CMK (cell line): Measurements from ENCODE around the gene TRAK1.

ENCODE experiments used
- DNase-seq: peaks from one replicate; pipeline ENCODE4 v3.0.0-alpha.2; 2010; ENCODE audit warnings: low read depth

The TRAK1 gene

DNA sequence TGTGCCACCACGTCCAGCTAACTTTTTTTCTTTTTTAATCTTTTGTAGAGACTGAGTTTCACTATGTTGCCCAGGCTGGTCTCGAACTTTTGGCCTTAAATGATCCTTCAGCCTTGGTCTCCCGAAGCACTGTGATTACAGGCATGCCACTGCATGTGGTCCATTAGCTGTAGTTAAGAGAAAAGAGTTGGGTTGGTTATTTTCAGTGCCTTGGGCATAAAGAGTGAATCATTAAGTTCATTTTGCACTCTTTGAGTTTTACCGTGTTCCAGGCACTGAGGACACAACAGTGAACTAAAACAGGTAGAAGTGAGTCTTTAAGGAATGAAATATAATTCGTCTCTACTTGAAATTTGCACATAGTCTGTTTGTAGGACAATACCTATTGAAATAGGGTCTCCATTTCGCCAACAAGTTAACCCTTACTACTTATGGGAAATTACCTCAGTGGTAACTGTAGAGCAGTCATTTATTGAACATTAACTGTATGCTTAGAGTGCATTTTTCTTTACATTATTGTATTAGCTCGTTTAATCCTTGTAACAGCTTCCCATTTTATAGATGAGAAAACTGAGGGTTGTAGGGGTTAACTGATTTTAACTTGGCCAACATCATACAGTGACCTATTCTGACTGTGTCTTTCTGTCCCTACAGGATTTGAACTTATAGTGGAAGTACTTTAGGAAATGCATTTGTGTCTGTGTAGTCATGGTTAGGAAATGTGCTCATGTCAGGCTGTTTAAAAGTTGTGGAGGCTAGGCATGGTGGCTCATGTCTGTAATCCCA lies 22.7 kb upstream of the TRAK1 start:
- DNase-seq, result no peak

GRCh38 chr3:42070089-42070488 lies 21.1 kb upstream of the TRAK1 start:
- no peak for DNase-seq

GRCh38 chr3:42070524-42070923 lies 20.6 kb upstream of the TRAK1 start:
- no peak for DNase-seq

DNA sequence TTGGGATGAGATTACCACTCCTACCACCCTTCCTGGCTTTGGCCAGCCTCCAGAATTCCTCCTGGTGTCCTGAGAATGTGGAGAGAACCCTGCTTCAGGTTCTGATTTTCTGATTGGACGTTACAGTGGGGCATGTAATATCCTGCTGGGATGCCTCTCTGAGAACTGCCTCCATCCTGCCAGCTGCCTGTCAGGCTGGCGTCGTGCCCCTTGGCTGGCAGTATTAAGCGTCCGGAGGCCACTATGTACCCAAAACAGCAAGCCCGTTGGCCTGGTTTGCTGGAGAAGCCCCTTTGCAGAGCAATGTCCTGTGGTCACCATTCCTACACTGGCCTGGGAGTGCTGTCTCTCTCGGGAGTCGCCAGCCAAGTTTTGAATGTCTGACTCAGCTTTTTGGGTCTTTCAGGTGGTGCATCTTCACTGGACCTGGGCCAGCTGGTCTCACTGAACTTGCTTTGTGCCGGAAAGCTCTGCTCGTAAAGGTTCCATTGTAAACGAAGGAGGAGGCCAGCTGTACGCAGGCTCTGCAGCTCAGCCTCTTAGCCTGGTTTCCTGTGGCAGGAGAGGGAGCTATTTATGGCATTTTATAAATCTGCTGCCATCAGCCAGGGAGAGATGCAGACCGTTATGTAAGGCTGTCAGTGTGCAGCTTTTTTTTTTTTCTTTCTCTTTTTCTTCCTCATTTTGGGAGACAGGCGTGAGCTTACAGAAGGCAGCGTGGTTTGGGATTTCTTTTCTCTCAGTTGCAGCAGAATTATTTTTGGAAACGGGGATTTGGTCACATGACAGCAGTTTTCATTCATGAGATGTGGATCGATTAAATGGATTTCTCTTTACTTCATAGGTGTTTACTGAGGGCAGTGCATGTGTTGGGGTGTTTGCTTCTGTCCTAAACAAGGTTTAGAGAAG lies 19.0 kb upstream of the TRAK1 start:
- no peak for DNase-seq

DNA sequence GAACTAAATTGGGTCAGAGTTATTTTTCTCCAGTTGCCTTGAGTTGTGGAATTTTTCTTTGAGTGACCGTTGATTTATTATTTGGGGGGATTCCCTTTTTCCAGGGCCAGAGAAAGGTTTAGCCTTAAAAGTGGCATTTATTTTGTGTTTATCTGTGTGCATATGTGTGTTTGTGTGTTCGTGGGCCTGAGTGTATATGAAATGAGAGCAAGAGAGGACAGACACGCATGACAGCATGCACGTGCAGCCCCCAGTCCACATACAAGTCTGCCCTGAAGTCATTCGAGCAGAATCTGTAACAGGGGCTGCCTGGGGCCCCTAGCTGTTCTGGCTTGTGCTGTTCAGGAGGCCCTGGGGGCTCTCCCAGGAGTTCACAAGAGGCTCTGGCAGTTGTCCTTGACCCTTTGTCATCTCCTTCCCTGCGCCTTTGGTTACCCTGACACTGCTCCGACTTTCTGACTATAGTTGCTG lies 18.3 kb upstream of the TRAK1 start:
- no peak for DNase-seq

DNA sequence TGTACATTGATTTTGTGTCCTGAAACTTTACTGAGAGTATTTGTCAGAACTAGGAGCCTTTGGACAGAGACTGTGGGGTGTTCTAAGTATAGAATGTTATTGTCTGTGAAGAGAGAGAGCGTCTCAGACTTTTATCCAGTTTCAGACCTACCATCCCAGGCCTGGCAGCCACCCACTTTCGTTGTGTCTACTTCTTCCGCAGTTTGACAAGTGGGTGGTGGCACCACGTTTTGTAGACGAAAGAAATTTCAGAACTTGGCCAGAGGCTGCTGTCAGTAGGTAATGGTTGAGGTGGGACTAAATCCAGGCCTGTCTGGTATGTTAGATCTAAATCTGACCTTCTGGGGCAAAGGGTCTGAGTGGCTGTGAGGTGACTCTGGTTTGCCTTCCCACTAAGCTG lies 13.4 kb upstream of the TRAK1 start:
- DNase-seq, result no peak

DNA sequence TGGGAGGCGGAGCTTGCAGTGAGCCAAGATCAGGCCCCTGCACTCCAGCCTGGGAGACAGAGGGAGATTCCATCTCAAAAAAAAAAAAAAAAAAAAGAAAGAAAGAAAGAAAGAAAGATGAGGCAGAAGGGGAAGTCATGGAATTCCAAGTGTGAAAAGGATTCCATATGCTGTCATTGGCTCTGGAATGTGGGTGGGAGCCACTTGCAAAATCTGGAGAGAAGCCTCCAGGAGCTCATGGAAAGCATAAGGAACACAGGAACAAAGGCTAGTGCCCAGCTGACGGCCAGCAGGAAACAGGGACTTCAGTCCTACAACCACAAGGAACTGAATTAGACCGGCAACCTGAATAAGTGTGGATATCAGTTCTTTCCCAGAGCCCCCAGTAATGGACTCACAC lies 12.5 kb upstream of the TRAK1 start:
- DNase-seq, result no peak

DNA sequence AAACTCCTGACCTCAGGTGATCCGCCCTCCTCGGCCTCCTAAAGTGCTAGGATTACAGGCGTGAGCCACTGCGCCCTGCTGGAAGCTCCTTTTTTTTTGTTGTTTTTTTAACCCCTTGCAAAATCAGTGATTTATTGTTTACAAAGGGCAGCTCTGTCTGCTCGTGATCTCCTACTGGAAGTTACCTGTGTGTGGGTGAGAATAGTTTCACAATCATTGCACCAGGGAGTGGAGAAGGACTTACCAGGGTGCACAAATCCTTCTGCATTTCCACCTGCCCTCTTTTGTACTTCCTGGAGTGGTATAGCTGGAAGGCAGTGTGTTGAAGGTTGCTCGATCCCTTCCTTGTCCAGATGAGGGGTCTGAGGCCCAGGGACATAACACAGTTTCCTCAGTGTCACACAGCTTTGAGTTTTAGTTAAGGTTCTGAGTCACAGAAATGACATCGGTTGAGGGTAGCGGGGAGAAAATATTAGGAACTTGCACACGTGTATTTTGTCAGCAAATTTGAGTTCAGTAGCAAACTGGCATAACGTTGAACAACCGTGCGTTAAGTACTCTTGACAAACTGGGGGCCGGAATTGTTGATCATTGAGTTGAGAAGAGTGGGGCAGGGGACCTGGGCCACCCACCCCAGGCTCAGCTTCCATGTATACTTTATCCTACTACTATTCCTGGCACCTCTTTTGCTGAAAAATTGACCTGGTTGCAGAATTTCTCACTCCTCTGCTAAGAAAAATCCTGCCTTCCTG lies 11.3 kb upstream of the TRAK1 start:
- DNase-seq, result no peak

DNA sequence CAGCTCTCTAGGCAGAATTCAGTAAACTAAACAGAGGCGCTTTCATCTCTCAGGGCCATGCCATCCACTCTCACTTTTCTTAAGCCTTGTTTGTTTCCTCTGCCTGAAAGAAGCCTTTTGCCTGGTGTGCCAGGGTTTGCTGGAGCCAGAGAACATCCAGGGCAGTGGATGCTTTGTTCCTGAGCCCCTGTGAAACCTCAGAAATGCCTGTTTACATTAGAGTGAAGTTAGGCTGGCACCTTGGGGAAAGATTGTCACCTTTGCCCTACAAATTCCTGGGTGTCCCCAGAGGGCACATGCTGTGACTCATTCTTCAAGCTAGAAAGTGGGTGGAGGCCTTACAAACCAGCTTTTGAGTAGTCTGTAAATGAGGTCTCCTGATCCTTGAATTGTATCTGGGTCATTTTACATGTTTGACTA lies 10.7 kb upstream of the TRAK1 start:
- DNase-seq, result no peak

GRCh38 chr3:42081838-42082473 lies 9.2 kb upstream of the TRAK1 start:
- DNase-seq, result no peak

DNA sequence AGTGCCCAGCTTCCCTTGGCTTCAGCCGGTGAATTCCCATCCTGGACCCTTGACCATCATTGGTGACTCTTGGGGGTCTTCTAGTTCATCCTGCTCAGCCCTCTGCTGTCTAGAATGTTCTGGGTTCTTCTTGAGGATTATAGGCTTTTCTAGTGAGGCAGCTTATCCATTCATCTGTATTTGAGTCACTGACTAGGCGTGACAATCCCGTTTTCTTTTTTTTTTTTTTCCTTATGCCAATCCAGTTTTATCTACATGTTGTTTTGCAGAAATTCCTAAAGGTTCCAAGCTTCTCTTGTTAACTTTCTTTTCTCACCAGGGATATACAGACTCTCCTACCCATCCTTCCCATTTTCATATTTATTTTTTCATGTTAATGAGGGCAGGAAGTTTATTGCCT lies 6.6 kb upstream of the TRAK1 start:
- DNase-seq, result no peak

GRCh38 chr3:42085641-42086376 lies 5.3 kb upstream of the TRAK1 start:
- no peak for DNase-seq

DNA sequence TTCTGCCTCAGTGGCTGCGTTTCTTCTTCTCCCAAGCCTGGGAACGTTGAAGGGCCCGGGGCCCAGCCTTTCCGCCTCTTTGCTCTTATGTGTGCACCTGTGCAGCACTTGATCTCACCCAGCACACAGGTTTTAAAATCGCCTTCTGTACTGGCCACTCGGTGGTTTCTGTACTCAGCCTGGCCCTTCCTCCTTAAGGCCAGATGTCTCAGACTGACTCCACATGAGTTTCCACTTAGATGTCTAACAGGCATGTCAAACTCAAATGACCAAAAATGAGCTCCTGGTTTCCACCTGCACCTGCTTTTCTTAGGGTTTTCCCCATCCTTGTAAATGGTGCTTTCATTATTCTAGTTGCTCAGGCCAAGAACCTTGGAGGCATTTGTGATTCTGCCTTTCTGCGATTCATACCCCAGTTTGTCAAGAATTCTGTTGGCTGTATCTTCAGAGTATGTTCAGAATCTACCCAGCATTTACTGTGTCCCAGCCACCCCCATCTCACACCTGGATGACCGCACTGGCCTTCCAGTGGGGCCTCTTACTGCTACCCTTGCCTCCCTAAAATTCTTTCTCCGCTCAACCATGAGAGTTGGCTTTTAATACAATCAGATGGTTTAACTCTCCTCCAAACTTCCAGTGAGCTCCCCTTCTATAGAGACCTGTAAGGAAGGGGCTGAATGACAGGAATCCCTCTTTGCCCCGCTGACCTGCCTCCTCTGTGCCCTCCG lies 2.2 kb upstream of the TRAK1 start:
- DNase-seq, result no peak

DNA sequence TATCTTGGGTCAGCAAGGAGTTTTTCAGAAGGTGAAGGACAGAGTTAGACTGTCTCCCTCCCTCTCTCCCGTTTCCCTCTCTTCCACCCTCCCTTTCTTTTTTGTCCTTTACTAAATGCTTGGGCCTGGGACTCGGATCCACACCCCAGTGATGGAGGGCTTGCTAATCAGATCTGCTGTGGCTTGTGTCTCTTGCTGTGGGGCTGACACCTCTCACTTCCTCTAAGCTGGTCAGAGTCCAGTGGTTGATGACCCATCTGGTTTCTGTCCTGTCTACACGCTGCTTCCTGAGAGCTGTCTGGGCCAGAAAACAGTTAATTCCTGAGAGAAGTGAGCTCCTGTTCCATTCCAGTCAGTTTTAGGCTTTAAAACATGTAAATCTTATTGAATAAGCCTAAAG lies 849 bp downstream of the TRAK1 start:
- no peak for DNase-seq

DNA sequence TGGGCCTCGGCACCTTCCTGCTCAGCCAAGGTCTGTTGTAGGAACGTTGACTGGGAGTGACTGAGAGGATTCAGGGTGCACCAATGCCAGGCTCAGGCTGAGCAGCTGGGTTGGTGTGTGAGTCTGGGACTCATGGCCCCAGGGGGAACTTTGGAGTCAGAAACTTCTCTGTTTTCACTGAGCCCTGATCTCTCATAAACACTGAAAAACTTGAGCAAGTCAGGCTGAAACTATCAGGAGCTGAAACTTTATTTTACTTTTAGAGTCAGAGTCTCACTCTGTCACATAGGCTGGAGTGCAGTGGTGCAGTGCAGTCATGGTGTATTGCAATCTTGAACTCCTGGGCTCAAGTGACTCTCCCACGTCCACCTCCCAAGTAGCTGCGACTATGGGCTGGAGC lies 3.0 kb downstream of the TRAK1 start:
- no peak for DNase-seq

DNA sequence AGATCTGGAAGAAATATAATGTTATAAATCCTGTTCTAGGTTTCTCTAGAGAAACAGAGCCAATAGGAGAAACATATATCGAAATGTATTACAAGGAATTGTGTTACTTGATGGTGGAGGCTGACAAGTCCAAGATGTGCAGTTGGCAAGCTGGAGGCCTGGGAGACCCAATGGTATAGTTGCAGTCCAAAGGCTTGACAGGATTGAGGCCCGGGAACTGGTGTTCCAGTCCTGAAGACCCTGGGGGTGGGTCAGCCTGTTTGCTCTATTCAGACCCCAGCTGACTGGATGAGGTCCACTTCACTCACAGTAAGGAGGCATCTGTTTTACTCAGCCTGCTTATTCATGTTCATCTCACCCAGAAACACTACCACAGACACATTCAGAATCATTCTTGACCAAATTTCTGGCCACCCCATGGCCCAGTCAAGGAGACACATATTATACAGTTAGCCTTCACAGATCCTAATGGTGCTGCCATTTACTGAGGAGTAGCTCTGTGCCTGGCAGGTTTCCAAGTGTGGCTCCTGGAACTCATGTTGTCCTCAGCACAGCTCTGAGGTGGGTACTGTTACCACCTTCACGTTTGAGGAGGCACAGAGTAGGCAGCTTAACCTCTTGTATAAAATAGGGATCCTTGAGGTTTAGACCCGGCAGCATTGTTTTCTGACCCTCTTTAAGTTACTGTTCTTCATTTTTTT lies 3.7 kb downstream of the TRAK1 start:
- DNase-seq, result no peak

GRCh38 chr3:42095540-42095939 lies 4.4 kb downstream of the TRAK1 start:
- no peak for DNase-seq

DNA sequence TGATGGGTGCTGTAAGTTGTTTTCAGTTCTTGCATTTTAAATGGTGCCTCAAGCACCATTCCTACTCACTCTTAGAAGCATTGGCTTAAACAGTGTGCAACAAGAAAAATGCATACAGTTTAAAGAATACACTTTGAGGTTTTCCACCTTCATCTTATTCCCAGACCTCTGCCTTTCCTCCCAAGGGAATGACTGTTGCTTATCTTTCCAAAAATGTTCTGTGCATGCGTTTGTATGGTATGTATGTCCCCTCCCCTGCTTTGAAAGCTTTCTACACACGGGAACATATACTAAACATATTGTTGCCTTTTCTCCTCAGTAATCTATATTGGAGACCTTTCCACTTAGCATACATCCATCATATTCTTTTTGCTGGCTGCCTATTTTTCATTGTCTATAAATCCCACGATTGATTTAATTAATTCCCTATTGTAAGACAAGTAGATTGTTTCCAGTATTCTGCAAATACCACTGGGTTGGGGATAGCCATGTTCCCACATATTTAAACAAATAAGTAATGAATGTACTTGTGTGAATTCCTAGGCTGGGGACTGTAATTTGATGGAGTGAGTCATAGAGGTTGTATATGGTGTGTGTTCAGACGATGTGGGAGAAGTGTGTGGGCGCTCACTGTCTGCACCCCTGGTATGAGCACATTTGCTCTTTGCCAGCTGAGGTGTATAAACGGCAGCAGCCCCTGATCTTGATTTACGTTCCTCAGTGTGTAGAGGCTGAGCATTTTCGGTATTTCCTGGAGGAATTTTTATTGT lies 5.8 kb downstream of the TRAK1 start:
- DNase-seq, result no peak

DNA sequence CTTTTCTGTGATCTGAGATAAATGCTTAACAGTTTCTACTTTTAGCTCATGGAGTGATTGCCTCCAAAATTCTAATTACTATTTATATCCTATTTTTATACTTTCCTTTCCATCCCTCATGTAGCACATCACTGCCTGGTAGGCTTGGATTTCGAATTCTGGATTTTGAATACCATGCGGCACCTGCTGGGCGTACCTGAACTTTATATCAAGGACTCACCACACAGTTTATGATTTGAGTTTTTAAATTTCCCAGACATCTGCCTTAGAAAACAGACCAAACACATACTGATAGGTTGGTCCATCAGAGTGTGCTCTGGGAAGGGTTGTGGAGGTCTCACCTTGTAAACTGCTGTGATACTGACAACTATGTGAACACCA lies 6.4 kb downstream of the TRAK1 start:
- no peak for DNase-seq
